HG02623 (cell line): Measurements from ENCODE around the gene GALNT14.

Source experiments
- ATAC-seq: cut with Tn5 transposase; IDR thresholded peaks from one replicate; pipeline ENCODE4 v1.9.1; 2021; ENCODE audit warnings: moderate library complexity; ENCODE audit not compliant: unreplicated experiment

Gene GALNT14

GRCh38 chr2:30981096-30981495 is 157.1 kb downstream of the GALNT14 start:
- no peak for ATAC-seq

GRCh38 chr2:30979822-30980245 is 158.4 kb downstream of the GALNT14 start:
- ATAC-seq = no peak

DNA sequence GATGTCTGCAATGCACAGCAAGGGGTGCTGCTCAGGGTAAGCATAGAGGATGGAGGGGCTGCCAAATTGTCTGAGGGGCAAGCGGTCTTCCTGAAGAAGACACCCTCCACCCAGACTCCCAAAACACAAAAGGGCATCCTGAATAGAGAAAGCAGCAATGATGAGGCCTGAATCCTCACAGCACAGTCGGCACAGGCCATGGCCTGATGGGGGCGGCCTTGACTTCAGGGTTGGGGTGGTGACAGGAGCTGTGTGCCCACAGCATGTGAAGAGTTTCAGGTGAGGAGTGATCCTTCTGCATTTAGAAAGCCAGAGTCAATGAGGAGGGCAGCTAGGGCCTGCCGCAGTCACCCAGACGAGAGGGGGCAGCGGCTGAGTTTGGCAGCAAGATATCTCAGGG is 159.4 kb downstream of the GALNT14 start:
- ATAC-seq = no peak

- ATAC-seq = no peak
Observed at GRCh38 chr2:30978044-30978443, 160.2 kb downstream of the GALNT14 start.

DNA sequence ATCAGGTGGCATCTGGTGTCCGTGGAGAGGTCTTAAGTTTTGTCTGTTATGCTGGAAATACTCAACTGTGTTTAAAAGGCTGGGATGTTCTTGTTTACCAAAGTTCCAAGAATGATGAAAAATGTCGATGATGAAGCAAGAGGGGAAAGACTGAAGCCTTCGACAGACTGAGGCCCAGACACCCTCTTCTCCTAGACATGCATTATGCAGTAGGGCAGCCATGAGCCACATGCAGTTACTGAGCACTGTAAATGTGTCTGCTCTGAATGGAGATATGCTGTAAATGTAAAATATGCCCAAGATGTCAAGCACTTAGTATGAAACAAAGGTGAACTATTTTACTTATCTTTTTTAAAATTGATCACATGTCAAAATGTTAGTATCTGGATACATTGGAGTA is 163.1 kb downstream of the GALNT14 start:
- ATAC-seq = no peak

DNA sequence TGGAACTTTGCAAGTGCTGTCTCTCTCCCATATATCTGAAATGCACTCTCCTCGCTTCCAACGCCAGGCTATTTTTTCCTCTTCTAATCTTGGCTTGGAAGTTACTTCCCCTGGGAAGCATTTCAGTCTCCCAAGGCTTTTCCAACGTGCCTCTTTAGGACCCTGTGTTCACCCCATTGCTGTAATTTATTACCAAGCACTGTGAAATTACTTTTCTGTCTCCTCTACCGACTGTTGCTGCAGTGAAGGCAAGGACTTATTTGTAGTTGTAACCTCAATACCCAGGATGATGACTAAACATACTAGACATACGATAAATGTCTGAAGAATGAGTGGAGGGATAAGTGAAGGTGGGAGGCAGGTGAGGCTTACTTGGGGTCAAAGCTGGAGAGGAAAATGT is 163.7 kb downstream of the GALNT14 start:
- no peak for ATAC-seq

- ATAC-seq = no peak
Observed at GRCh38 chr2:30974092-30974491, 164.1 kb downstream of the GALNT14 start.

- ATAC-seq = no peak
Observed at GRCh38 chr2:30971231-30972025, 166.8 kb downstream of the GALNT14 start.

- no peak for ATAC-seq
Observed at GRCh38 chr2:30968660-30969397, 169.4 kb downstream of the GALNT14 start.

- no peak for ATAC-seq
Observed at GRCh38 chr2:30966786-30967185, 171.5 kb downstream of the GALNT14 start.

DNA sequence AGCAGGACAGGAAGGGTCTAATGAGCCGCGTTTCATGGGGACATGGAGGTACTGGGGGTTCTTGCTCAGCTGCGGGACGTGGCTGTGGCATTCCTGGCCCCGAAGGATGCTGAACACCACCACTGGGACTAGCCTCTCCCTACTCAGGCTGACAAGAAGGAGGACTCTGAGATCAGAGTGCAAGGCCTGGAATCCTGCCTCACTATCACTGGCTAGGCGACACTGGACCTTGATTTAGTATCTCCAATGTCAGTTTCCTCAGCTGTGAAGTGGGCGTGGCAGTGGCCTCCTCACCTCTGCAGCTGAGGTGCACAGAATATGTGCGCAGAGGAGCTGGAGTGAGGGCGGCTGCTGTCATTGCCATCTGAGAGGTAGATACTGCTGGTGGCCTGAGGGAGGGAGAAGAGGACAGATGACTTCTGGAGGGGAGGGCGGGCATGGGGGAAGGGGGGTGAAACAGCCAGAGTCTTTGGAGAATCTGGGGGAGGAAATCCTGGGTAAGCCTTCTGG is 173.2 kb downstream of the GALNT14 start:
- no peak for ATAC-seq

- ATAC-seq = no peak
Observed at GRCh38 chr2:30964334-30965005, 173.8 kb downstream of the GALNT14 start.

GRCh38 chr2:30963184-30963583 is 175.1 kb downstream of the GALNT14 start:
- ATAC-seq = no peak

DNA sequence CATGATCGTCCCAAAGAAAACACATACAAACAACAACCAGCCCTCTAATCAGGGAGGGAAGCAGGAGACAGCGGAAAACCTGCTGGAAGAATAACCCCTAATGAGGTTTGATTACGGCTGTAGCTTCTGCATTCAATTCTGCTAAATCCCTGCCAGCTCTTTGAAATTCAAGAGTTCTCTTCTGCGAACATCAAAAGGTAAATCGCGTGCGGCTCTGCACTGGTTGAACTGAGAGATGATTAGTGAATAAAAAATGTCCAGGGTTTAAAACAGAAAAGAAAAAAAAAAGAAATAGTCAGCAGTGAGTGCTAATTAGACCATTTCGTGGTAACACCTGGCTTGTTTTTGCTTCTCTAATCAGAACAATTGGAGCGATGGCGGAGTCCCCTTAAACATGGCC is 178.0 kb downstream of the GALNT14 start:
- ATAC-seq = no peak

DNA sequence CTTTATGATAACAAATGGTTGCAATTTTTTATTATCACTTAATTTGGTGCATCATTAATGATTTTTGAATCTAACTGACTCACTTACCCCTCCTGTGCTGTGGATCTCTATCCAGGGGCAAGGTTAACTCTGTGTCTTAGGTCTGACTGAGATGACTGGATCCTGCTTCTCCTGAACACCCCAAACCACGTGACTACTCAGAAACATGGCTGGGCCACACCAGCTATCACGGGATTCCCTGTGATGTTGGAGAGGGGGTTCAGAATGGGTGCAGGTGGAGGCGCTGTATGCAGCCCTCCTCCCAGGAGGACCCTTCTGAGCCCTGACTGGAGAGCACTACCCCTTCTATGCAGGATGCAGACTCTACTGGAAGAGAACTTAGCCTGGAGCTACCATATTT is 178.6 kb downstream of the GALNT14 start:
- no peak for ATAC-seq

DNA sequence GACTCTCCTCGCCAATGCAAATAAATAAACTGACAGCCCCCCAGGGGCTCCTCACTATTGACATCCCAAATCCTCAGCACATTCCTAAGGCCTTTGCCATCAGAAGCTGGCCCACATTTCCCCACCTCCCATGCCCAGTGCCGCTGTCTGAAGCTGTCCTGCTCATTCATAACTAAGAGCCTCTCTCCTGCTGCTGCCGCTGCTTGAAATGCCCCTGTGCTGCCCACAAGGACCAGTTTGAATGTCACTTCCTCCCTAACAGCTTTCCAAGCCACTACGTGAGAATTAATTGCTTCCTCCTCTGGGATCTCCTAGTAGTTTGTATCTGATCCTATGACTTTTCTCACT is 179.3 kb downstream of the GALNT14 start:
- ATAC-seq = no peak

DNA sequence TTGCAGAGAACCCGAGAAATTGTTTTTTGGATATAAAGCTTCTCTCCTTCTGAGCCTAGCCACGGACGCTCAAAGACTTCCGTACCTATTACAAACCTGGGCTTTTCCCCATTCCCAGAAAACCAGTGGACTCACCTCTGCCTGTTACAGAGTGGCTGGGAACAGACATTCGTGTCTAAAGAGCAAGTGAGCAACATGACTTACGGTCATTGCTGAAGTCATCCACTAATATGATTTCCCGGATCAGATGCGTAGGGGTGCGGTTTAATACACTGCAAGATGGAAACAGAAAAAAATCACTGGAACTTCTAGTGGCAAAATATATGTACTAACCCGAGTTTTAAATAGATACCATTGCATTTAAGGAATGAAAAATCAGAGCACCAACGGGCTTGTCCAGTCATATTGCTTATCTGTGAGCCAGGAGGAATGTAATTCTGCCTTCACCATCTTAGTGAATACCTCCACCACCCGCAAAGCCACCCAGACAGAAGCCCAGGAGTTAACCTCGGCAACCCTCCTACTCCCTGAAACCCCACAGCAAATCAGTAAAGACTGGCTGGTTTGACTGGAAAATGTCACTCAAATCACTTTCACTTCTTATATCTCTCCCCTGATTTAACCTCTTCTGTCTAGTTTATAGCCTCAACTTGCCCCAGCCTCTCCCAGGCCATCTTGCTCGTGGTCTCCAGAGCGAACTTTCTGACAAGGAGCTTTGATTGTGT is 179.9 kb downstream of the GALNT14 start:
- no peak for ATAC-seq

- ATAC-seq = no peak
Observed at GRCh38 chr2:30957591-30957990, 180.6 kb downstream of the GALNT14 start.

DNA sequence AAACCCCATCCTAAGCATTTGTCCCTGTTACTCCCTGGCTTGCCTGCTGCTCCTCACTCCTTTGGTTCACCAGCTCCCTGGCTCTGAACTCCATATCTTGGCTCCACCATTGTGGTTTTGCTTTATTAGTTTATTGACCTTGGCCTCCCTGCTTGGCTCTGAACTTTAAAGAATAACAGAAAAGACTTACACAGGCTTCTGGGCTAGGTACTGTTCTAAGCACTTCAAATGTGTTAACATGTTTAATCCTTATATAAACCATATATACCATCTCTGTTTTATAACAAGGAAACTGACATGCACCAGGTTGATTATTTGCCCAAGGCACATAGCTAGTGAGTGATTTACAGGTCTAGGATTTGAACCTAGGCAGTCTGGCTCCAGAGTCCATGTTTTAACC is 181.2 kb downstream of the GALNT14 start:
- ATAC-seq = no peak

- no peak for ATAC-seq
Observed at GRCh38 chr2:30955516-30956132, 182.6 kb downstream of the GALNT14 start.

- no peak for ATAC-seq
Observed at GRCh38 chr2:30950339-30950738, 187.9 kb downstream of the GALNT14 start.
